Heart left ventricle (tissue), 16 donors: Measurements from ENCODE around the gene CCDC78. TPM values are rescaled to one million over a fixed set of nuclear protein-coding genes. Genes with fewer than 3 reads are reported as not detected.

Source experiments
- ATAC-seq, 4 donors: fragments of 200-7000 bp; cut with Tn5 transposase; one replicate each; pipeline ENCODE4 v1.9.1; 2020 to 2022; ENCODE audit warnings: moderate library complexity in 4 of 4, mild to moderate bottlenecking in 3 of 4, moderate number of reproducible peaks in 1 of 4
- DNase-seq, 5 donors: peaks; one replicate each; pipeline ENCODE4 v3.0.0-alpha.2; 2020
- H3K27ac ChIP-seq, 12 donors: fragments of 200-600 bp; sonication (generic) in 4 of 12; one replicate each; pipeline versions ENCODE4 v1.5.0 to v1.8.0; 2016 to 2022; ENCODE audit warnings: mild to moderate bottlenecking in 2 of 12
- H3K27me3 ChIP-seq, 9 donors: fragments of 200-600 bp; sonication (generic) in 2 of 9; one replicate each; pipeline versions ENCODE4 v1.5.1 to v1.8.0; 2016 to 2022; ENCODE audit warnings: mild to moderate bottlenecking in 3 of 9
- H3K36me3 ChIP-seq, 9 donors: fragments of 200-600 bp; sonication (generic) in 2 of 9; one replicate each; pipeline versions ENCODE4 v1.5.0 to v1.8.0; 2018 to 2022; ENCODE audit warnings: mild to moderate bottlenecking in 2 of 9
- H3K4me1 ChIP-seq, 12 donors: fragments of 200-600 bp; sonication (generic) in 4 of 12; one replicate each; pipeline versions ENCODE4 v1.5.0 to v1.8.0; 2016 to 2022; ENCODE audit warnings: mild to moderate bottlenecking in 3 of 12
- H3K4me3 ChIP-seq, 12 donors: fragments of 200-600 bp; sonication (generic) in 4 of 12; one replicate each; pipeline versions ENCODE4 v1.5.0 to v1.8.0; 2017 to 2022; ENCODE audit warnings: mild to moderate bottlenecking in 9 of 12, moderate library complexity in 4 of 12
- H3K9me3 ChIP-seq, 12 donors: fragments of 200-600 bp; sonication (generic) in 4 of 12; one replicate each; pipeline versions ENCODE4 v1.5.0 to v1.8.0; 2016 to 2022; ENCODE audit warnings: mild to moderate bottlenecking in 1 of 12
- POLR2A ChIP-seq, 2 donors: fragments of 450-650 bp; IDR thresholded peaks; one replicate each; pipeline ENCODE4 v1.6.1; 2017; ENCODE audit warnings: antibody characterized with exemption in 2 of 2, mild to moderate bottlenecking in 2 of 2, moderate library complexity in 2 of 2
- WGBS, 4 donors: extraction: QIAGEN DNeasy Blood & Tissue Kit in 2 of 4; methylation state at CpG; one replicate each; pipeline versions ENCODE4 v1.1.5 to v1.1.7; 2013 to 2018; 5-methylcytosine and 5-hydroxymethylcytosine counted together
- intact Hi-C, 10 donors: fragments of 100-400 bp; cut with DNase I; formaldehyde crosslinking; loops; one replicate each; pipeline versions ENCODE4 v1.11.1 to v1.14.2; 2022
- polyA plus RNA-seq, 2 donors: library from polyadenylated mRNA; stranded (reverse); fragments of 200-250 nt; gene quantifications; one replicate each; pipeline ENCODE4 v1.2.3, GENCODE V29; 2013
- total RNA-seq, 9 donors: library from RNA; depleted of rRNA in 2 of 9; stranded (reverse); fragments of >200 nt in 2 of 9; fragmentation: NEBNext Ultra II Directional in 3 of 9; extraction: Animal tissue kit (Norgen Biotek cat#: 25700) in 3 of 9; gene quantifications; one replicate each; pipeline versions ENCODE4 v1.1.0 to v1.2.4, GENCODE V29; 2016 to 2023
- TF ChIP-seq, protein P1 (sequence below), 12 donors: fragments of 200-600 bp; sonication (generic) in 4 of 12; IDR thresholded peaks; one replicate each; pipeline versions ENCODE4 v1.5.0 to v1.8.0; 2018 to 2022; ENCODE audit warnings: antibody characterized with exemption in 12 of 12, mild to moderate bottlenecking in 5 of 12
- donor health status: ischemic (EF 13 %, LVEDD 7.1; RV severe dilation, severe dysfunction).
- donor health status: healthy with polysubstance abuse.
- donor health status: DM: no; HTN: yes; CAD: no.
- donor health status: DM: no; HTN: no; CAD: no.
- donor health status: ischemic (EF 25% LVEDD 6.9; RV normal size, moderate dysfunction).
- donor health status: ischemic (EF 25% LVEDD 5.7; RV mildly dilated, moderate dysfunction).
- donor health status: healthy.
- donor health status: DM: yes; HTN: yes; CAD: no.
- donor health status: ischemic (EF 35%, LVEDD 5.7; RV mildly dilated, moderate dysfunction).
- donor health status: nonischemic (EF 11% LVEDD 7.7; RV severe dilation, severe dysfunction).
- donor health status: DM: yes; HTN: yes; CAD: no.
- donor health status: PGD.
- donor health status: ischemic (EF 29% LVEDD 5.4; RV normal size, mild dysfunction).
- donor health status: nonischemic (EF 23%, LVEDD 6.1; RV moderate dilation, normal function).

CCDC78 gene
- total and polyA plus RNA-seq, 11 donors: 0.35 to 1.3 (median 0.59) TPM; not detected in 3

DNA sequence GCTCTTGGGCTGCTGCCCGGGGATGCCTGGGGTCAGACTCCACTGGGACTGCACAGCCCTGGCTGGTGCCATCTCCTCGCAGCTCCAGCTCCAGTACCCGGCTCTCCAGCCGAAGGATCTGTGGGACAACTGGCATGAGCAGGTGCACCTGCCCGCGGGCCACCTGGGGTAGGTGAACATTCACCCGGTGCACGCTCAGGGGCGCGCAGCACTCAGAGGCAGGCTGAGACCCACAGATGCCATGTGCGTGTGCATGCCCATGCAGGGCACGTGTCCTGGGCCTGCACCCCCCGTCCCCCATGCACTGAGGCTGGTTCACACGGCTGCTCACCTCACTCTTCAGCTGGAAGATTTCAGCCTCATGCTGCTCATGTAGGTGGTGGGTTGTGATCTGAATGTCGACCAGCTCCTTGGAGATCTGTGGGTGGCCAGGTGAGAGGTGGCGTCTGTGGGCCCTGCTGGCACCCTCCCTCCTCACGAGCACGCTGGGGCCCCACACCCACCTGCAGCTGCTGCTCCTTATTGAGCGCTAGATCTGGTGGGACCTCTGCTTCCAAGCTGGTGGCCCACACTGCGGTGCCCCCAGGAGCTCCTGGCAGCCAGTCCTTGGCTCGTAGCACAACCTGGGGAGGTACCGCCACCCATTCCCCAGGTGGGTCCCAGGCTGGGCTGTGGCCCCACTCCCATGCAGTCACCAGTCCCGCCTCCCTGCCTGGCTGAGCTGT is 618 bp downstream of the CCDC78 start:
- ATAC-seq (no peak), DNase-seq (no peak)
- Histone ChIP-seq H3K4me1 (peaks cover 12 to 48% (median 30%) of the 10 kb centered on the region in 12 donors), H3K4me3 (no peak overlapping the region), H3K27me3 (peaks cover 0 to 24% (median 0%) of the 10 kb centered on the region in 9 donors), H3K36me3 (peaks cover 0 to 6% (median 0%) of the 10 kb centered on the region in 9 donors), H3K27ac (no peak overlapping the region), H3K9me3 (no peaks in the 10 kb centered on the region)
- intact Hi-C loops: no loop called here
- 74 to 79% (median 77%) methylated on average over 22 to 23 of the region's 23 CpGs for WGBS, 4 donors
- TF ChIP-seq, protein P1, sequence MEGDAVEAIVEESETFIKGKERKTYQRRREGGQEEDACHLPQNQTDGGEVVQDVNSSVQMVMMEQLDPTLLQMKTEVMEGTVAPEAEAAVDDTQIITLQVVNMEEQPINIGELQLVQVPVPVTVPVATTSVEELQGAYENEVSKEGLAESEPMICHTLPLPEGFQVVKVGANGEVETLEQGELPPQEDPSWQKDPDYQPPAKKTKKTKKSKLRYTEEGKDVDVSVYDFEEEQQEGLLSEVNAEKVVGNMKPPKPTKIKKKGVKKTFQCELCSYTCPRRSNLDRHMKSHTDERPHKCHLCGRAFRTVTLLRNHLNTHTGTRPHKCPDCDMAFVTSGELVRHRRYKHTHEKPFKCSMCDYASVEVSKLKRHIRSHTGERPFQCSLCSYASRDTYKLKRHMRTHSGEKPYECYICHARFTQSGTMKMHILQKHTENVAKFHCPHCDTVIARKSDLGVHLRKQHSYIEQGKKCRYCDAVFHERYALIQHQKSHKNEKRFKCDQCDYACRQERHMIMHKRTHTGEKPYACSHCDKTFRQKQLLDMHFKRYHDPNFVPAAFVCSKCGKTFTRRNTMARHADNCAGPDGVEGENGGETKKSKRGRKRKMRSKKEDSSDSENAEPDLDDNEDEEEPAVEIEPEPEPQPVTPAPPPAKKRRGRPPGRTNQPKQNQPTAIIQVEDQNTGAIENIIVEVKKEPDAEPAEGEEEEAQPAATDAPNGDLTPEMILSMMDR (IDR thresholded peaks at IDR 0.05): no peak
- TF ChIP-seq POLR2A (IDR thresholded peaks at IDR 0.05): no peak

DNA sequence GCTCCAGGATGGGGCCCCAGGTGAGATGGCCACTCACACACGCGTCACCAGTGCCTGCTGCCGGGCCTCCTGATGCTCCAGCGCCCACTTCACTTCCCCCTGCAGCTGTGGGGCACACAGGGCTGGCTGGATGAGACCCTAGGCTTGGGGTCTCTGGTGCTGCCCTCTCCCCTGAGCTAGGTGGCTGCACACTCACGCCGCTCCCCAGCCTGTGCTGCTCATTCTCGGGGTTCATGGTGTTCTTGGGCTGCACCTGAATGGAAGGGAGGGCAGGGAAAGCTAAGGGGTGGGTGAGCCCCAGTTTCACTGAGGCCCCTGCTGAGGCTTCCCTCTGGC is 1.2 kb downstream of the CCDC78 start:
- Histone ChIP-seq H3K4me3 (no peak overlapping the region), H3K4me1 (peaks cover 12 to 54% (median 34%) of the 10 kb centered on the region in 12 donors), H3K9me3 (no peaks in the 10 kb centered on the region), H3K27me3 (peaks cover 0 to 24% (median 0%) of the 10 kb centered on the region in 9 donors), H3K27ac (no peak overlapping the region), H3K36me3 (peaks cover 0 to 6% (median 0%) of the 10 kb centered on the region in 9 donors)
- WGBS, 4 donors: 74 to 88% (median 76%) methylated on average over 6 to 7 of the region's 7 CpGs
- intact Hi-C loops: no loop called here
- ATAC-seq (no peak), DNase-seq (no peak)
- TF ChIP-seq, protein P1 (IDR thresholded peaks at IDR 0.05): no peak
- no peak for TF ChIP-seq POLR2A (IDR thresholded peaks at IDR 0.05)

DNA sequence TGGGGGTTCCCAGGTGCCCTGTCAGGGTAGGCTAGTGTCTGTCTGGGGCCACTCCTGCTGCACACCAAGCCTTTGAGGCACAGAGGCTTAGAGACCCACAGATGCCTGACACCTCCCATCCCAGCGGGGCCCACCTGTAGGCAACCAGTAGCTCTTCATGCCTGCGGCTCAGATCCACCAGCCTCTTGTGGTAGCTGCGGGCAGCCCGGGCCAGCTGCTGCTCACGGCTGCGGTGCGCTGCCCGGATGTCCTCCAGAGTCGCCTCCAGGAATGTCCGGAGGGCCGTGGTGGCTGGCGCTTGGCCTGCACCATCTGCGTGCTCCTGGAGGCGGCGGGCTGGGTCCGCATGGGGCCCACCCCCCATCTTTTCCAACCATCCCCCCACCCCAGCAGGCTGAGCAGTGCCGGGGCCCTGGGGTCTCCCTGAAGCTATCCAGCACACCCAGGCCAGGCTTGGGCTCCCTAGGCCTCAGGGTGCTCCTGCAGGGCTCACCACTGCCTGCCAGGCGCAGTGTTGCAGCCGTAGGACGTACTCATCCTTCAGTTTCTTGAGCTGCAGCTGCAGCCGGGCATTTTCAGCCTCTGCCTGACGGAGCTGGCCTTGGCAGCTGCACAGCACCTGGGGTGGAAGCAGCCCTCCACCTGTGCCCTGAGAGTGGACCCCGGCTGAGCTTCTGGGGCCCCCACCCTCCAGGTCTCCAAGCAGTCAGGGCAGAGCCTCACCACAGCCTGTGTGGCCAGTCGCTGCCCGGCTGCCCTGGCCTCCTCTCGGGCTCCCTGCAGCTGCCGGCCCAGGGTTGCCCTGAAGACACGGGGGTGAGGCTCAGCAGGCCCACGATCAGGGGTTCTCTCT is 1.8 kb downstream of the CCDC78 start:
- H3K4me3 ChIP-seq: no peak overlapping the region
- peaks cover 0 to 24% (median 0%) of the 10 kb centered on the region in 9 donors for H3K27me3 ChIP-seq
- no peaks in the 10 kb centered on the region for H3K9me3 ChIP-seq
- H3K4me1 ChIP-seq: peaks cover 12 to 60% (median 40%) of the 10 kb centered on the region in 12 donors
- ATAC-seq (no peak), DNase-seq (no peak)
- H3K27ac ChIP-seq: no peak overlapping the region
- TF ChIP-seq POLR2A (IDR thresholded peaks at IDR 0.05): no peak
- TF ChIP-seq, protein P1 (IDR thresholded peaks at IDR 0.05): no peak
- intact Hi-C loops: no loop called here
- peaks cover 0 to 6% (median 0%) of the 10 kb centered on the region in 9 donors for H3K36me3 ChIP-seq
- 60 to 74% (median 68%) methylated on average over 9 to 29 of the region's 29 CpGs for WGBS, 4 donors

GRCh38 chr16:723695-724094 is 2.5 kb downstream of the CCDC78 start:
- Histone ChIP-seq H3K4me1 (peaks cover 12 to 59% (median 45%) of the 10 kb centered on the region in 12 donors), H3K4me3 (no peak overlapping the region), H3K36me3 (peaks cover 0 to 6% (median 0%) of the 10 kb centered on the region in 9 donors), H3K27ac (no peak overlapping the region), H3K27me3 (peaks cover 0 to 24% (median 0%) of the 10 kb centered on the region in 9 donors), H3K9me3 (no peaks in the 10 kb centered on the region)
- WGBS, 4 donors: 70 to 90% (median 81%) methylated on average over 2 to 9 of the region's 9 CpGs
- intact Hi-C loops: no loop called here
- ATAC-seq (no peak), DNase-seq (no peak)
- no peak for TF ChIP-seq POLR2A (IDR thresholded peaks at IDR 0.05)
- TF ChIP-seq, protein P1 (IDR thresholded peaks at IDR 0.05): no peak
